GM18526 (cell line): ENCODE results near the gene TRIAP1.

Experiments used
- POLR2A ChIP-seq: IDR thresholded peaks from 3 replicates; pipeline ENCODE4 v1.6.1; 2011; ENCODE audit not compliant: insufficient read length; ENCODE audit errors: extremely low read depth

Gene TRIAP1

GRCh38 chr12:120445911-120446843 is at the start of gene TRIAP1, which contains the start of gene GATC:
TRIAP1 (minus strand) TSS chr12:120446384; CDS start chr12:120446372, 12 bp downstream.
GATC (plus strand) TSS chr12:120446444; CDS start chr12:120446481, 37 bp downstream.
- TF ChIP-seq POLR2A: peak; percentile 91

DNA sequence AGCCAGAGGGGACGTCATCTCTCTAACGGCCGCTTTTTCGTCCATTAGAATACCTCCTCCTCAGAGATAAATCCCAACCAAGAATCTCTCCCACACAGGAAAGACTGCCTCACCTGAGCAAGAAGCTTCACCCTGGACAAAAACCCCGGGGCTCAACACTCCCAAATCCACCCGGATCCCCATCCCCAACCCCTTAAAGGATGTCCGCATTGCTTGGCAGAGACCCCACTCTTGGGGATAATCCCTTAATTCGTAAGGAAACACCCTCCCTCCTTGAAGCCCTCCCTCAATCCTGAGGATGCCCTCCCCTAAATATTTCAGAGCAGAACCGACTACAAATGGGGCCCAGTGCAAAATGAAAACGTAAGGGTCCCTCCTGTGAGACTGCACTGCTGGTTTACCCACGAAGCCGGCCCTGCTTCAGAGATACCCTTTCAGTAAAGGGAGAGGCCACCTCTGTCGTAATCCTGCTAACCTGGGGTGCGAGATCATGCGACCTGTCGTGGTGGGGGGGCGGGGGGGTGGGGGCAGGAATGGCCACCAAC is 49.1 kb upstream of the TRIAP1 start:
- TF ChIP-seq POLR2A: no peak

DNA sequence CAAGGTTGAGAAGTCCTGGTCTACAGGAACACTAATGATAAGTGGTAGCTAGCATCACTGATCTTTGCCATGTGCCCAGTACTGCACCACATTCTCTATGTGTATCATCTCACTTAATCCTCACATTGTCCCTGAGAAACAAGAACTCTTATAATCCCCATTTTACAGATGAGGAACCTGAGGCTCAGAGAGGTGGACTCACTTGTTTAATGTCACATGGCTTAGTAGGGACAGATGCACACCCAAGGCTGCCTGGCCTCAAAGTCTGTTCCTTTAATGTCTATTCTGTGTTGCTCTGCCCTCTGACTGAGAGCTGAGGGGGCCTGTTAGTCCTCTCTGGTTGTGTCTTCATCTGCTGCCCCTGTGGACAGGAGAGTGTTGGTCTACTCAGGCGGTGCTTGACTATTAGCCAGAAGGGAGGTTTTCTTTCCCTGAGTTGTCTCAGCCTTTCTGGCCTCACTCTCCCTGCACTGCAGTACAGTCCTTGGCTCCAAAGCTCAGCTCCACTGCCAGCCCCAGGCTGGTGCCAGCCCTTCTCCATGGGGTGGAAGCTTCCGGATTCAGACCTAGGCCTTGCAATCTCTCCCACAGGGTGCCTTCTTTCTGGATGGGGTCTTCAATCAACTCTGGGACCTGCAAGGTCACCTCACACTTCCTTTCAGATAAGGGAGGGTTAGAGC is 44.8 kb upstream of the TRIAP1 start:
- no peak for TF ChIP-seq POLR2A

DNA sequence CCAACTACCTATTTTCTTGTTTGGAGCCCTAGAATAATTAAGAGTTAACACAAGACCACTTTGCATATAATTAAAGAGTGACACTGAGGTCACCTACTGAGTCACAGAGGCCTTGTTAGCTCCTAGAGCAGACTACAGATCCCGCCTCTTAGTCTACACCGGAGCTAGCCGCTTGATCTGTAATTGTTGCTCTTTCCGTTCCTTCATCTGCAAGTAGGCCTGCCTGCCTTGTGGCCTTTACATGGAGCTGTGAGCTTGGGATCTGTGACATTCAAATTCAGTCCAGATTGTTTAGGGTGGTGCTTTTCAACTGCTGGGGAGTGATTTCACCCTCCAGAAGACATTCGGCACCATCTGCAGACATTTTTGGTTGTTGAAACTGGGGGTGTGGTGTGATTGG is 44.1 kb upstream of the TRIAP1 start:
- TF ChIP-seq POLR2A: no peak

- no peak for TF ChIP-seq POLR2A
Observed at GRCh38 chr12:120489018-120489417, 42.8 kb upstream of the TRIAP1 start.

DNA sequence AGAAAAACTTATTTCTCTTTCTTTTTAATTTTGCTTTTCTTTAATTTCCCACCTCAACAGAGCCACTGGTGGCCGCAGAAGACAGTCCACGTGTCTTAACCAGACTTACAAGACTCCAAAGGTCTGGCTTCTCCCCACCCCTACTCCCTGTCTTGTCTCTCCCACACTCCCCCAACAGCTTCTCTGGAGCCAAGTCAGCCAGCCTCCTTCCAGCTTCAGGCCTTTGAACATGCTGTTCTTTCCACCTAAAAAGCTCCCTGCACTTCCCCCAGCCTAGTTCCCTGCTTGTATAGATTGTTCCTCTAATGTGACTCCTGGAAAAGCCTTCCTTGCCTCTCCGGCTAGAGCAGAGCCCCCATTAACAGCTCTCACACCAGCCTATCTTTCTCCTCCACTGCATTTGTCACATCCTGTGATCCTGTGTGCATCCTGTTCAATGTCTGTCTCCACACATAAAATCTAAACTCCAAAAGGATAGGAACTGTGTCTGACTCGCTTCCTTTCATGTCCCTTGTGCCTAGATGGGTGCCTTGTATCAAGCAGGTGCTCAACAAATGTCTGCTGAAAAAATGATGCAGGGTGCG is 42.0 kb upstream of the TRIAP1 start:
- no peak for TF ChIP-seq POLR2A

DNA sequence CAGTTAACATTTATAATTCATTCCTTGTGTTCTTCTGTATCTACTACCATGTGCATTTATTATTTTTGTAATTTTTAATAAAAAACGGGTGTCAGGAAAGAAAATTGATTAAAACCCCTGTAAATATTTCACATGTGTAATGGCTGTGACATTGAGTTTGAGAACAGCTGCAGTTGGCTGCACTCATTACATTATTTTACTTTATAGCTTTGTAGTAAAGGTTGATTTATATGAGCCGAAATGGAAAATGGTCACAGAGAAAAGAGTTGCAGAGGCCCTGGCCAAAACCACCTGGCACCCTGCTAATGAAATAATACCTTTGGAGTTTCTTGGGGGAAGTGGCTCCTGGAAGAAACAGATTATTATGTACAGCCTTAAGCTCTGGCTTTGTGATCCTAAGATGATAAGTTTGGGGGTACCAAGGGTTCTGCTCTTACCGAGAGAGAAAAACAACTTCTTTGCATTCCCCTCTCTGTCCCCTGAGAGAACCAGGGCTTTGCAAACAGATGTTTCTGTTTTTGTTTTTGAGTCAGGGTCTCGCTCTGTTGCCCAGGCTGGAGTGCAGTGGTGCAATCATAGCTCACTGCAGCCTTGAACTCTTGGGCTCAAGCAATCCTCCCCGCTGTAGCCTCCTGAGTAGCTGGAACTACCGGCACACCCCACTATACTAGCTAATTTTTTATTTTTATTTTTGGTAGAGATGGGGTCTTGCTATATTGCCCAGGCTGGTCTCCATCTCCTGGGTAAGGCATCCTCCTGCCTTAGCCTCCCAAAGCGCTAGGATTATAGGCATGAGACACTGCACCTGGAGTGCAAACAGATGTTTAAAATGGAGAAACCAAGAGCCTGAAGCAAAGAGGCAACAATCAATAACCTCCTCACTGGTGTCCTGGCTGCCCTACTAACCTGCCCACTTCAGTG is 40.0 kb upstream of the TRIAP1 start:
- TF ChIP-seq POLR2A: no peak

DNA sequence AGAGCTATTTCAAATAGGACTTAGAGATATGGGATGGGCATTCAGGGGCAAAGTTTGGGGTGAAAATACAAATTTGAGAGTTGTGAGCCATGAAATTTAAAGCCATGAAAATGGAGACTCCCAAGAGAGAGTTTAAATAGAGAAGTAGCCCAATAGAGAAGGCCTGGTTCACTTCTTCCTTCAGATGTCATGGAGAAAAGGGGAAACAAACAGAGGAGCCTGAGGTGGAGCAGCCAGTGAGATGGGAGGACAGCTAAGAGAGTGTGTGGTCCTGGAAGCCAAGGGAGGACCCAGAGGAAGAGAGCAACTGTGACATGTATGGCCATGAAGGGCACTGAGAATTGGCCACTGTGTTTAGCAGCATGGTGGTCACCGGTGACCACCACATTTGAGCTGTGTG is 37.4 kb upstream of the TRIAP1 start:
- no peak for TF ChIP-seq POLR2A

GRCh38 chr12:120481022-120481767 is 35.0 kb upstream of the TRIAP1 start:
- TF ChIP-seq POLR2A: no peak

GRCh38 chr12:120480211-120480610 is 34.0 kb upstream of the TRIAP1 start:
- TF ChIP-seq POLR2A: no peak

- no peak for TF ChIP-seq POLR2A
Observed at GRCh38 chr12:120479458-120479857, 33.3 kb upstream of the TRIAP1 start.

DNA sequence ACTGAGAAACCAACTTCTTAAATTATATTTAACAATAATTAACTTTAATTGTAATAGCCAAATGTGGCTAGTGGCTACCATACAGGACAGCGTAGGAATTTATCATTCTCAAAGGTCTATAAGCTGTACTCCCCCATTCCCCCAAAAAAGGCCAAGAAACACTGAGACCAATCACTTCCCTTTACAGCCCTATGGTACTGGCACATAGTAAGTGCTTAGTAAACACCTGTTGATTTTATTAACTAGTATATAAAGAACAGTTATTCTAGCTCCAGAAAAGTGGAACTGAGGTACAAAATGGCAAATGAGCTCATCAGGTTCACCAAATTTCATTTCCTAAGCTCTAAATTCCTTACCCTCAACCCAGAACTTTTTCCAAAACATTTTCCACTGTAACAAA is 29.5 kb upstream of the TRIAP1 start:
- TF ChIP-seq POLR2A: no peak

DNA sequence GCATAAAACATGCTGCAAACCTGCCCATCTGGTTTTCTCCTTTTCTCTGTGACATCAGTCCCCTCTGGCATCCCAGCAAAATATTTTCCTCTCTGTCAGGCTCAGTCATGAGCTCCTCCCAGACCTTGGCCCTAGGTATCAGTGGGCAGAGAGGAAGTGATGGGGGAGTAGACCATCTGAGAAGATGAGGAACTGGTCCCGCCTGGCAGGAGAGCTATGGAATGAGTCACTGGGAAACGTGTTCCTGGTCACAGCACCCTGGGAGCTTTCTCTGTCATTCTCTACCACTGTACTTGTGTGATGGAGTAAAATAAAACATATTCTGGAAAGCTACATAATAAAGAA is 28.4 kb upstream of the TRIAP1 start:
- no peak for TF ChIP-seq POLR2A
